Esophagus mucosa (tissue), 1 donor: ENCODE data around the gene APBB1IP. TPM values are rescaled to one million over a fixed set of nuclear protein-coding genes. Genes with fewer than 3 reads are reported as not detected.
"Not testable (repeated sequence)": the region's sequence is repeated elsewhere in the genome, so short reads cannot be mapped to it uniquely, and the experiment has no call there.

Source experiments
- ATAC-seq: fragments of 200-7000 bp; cut with Tn5 transposase; one replicate; pipeline ENCODE4 v1.9.1; 2020
- total RNA-seq: library from RNA; stranded (reverse); gene quantifications from one replicate; pipeline ENCODE4 v1.2.4, GENCODE V29; 2023
- donor health status: DM: yes; HTN: yes; CAD: no.

The APBB1IP gene, protein sequence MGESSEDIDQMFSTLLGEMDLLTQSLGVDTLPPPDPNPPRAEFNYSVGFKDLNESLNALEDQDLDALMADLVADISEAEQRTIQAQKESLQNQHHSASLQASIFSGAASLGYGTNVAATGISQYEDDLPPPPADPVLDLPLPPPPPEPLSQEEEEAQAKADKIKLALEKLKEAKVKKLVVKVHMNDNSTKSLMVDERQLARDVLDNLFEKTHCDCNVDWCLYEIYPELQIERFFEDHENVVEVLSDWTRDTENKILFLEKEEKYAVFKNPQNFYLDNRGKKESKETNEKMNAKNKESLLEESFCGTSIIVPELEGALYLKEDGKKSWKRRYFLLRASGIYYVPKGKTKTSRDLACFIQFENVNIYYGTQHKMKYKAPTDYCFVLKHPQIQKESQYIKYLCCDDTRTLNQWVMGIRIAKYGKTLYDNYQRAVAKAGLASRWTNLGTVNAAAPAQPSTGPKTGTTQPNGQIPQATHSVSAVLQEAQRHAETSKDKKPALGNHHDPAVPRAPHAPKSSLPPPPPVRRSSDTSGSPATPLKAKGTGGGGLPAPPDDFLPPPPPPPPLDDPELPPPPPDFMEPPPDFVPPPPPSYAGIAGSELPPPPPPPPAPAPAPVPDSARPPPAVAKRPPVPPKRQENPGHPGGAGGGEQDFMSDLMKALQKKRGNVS
- 1.4 TPM for total RNA-seq

GRCh38 chr10:26437637-26438461, at the start of gene APBB1IP:
Gene APBB1IP, plus strand, starts transcription at chr10:26438341. Its CDS starts 53,986 bp downstream, at chr10:26492327.
- peak; percentile 74 for ATAC-seq

- ATAC-seq, result no peak
Measured at GRCh38 chr10:26389533-26389932, 48.6 kb upstream of the APBB1IP start.

DNA sequence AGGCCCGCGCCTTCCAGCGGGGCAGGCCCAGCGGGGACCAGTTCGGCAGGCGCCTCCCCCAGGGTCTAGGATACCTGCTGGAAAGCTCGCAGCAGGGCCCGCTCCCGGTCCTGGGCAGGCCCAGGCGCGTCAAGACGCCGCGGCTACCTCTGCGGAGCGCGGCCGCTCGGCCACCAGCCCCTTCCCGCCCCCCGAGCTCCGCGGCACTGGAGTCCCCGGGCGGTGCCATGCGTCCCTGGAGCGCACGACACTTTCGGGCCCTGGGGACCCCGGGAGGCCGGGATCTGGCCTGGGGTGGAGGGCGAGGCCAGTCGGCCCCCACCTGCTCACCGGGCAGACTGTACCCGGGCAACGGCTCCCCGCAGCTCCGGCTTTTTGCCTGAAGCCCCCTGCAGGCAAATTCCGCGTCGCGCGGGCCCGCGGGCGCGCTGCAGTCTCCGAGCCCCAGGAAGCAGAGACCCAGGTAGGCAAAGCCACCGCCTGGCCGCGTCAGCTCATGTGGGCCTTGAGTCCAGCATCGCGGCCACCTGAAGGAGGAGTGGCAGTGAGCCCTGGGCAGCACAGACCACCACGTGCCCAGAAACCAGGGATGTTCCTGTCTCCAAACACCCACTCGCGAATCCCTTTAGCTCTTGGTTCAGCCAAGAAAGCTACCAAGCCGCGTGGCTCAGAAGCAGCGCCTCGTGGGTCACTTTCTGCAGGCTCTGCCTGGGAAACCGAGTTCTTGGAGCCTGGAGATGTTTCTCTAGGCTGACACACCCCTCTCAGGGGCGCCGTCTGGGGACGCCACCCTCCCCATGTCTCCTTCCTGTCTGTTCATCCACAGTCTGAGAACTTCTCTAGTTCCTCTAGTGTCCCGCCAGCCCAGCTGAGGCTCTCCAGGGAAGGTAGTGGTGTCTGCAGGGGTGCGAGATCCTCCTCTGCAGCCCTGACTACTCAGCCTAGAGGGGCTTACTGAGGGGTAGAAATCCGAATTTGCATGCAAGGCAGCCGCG, 46.1 kb upstream of the APBB1IP start:
- ATAC-seq, result peak; percentile 25

GRCh38 chr10:26398353-26398752, 39.8 kb upstream of the APBB1IP start:
- not testable (repeated sequence) for ATAC-seq

DNA sequence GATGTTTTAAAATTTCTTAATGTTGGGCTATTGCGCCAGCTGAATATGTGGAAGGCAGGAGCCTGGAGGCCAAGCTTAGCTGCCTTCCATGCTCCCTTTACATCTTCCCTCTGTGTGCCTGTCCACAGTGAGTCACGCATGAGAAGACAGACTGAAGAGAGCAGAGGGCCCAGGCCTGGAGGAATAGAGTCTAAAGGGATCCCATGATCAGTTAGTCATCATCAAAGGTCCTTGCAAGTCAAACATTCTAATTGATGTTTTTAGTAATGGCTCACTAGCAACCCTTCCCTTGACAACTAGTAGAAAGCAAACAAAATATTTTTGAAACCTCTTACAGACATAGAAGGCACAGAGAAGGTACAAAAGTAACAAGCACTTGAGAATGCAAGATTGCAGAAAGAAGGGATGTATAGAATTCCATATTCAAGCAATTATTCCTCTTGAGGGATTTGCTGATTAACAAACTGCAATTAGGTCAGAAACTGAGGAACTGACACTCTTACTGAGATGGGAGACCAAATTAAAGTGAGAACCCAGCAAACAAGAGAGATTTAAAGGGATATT, 30.7 kb upstream of the APBB1IP start:
- ATAC-seq, result no peak

GRCh38 chr10:26408858-26409494, 29.2 kb upstream of the APBB1IP start:
- no peak for ATAC-seq

- ATAC-seq, result no peak
Measured at GRCh38 chr10:26410356-26410755, 27.8 kb upstream of the APBB1IP start.

DNA sequence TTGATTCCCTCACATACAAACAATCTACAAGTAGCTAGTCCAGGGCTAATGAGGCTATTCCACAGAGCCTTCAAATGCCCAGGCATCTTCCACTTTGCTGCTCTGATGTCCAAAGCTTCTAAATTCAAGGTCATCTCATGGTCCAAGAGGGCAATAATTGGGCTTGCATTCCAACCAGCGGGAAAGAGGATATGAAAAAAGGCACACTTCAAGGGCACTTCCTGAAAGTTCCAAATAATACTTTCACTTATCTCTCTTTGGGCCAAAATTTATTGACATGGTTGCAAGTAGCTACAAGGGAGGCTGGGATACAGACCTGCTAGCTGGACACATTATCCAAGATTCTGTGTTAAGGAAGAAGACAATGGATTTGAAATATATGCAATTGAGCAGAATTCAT, 25.2 kb upstream of the APBB1IP start:
- ATAC-seq, result no peak

- ATAC-seq, result no peak
Measured at GRCh38 chr10:26413375-26413774, 24.8 kb upstream of the APBB1IP start.

- ATAC-seq, result no peak
Measured at GRCh38 chr10:26417136-26417535, 21.0 kb upstream of the APBB1IP start.

GRCh38 chr10:26422977-26423376, 15.2 kb upstream of the APBB1IP start:
- ATAC-seq, result no peak

- no peak for ATAC-seq
Measured at GRCh38 chr10:26423722-26424121, 14.4 kb upstream of the APBB1IP start.

- ATAC-seq, result peak; percentile 41
Measured at GRCh38 chr10:26430641-26431163, 7.4 kb upstream of the APBB1IP start.

- no peak for ATAC-seq
Measured at GRCh38 chr10:26432938-26433337, 5.2 kb upstream of the APBB1IP start.

DNA sequence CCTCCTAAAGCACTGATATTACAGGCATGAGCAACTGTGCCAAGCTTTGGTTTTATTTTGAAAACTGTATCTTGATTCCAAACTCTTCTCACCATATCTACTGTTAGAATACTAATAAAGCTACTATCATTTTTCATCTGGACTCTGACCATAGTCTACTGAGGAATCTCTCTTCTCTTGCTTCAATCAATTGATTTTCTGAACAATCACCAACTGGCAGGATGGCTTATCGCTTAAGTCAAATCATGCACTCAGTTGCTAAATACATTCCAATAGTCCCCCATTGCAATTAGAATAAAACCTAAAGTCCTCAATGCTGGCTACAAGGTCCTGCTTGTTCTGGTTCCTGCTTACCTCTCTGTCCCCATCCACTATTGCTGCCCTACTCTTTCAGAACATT, 2.3 kb upstream of the APBB1IP start:
- no peak for ATAC-seq

- ATAC-seq, result no peak
Measured at GRCh38 chr10:26436848-26437247, 1.3 kb upstream of the APBB1IP start.

GRCh38 chr10:26438534-26439341, 597 bp downstream of the APBB1IP start:
- ATAC-seq, result peak; percentile 72

DNA sequence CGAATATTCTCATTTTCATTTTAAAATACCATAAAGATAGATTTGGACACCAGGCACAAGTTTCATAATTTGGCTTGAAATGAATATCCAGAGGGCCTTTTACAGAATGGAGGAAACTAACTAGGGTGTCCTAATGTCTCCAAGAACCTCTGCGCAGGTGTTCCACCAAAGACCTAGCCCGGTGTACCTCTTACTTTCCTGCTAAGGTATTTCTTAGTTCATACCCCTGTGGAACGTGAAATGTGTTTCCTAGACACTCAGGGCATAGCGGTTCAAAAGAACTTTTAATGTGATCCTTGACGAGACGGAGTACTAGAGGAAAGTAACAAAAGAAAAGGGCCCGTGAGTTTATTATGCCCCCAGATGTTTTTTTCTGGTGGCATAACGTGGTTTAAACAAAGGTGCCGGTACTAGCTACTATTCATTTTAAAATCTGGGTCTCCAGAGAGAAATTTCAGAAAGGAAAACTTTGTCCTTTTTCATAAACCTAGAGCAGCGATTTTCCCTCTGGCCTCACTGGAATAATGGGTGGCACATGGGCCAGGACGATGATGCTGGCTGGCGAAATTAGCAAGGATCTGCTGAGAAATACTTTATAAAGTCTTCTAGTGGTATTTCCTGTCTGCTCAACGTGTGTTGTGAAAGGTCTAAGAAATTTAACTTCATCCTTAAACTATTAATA, 1.4 kb downstream of the APBB1IP start:
- ATAC-seq, result no peak

GRCh38 chr10:26440088-26440470, 1.9 kb downstream of the APBB1IP start:
- no peak for ATAC-seq
